Cardiac fibroblast (primary cell): ENCODE data around the gene IL19.

Source experiments
- DNase-seq, 2 donors: peaks; one replicate each; pipeline versions ENCODE4 v3.0.0 to v3.0.0-alpha.2; 2010; ENCODE audit warnings: low read depth in 2 of 2
- H3K4me3 ChIP-seq, 2 donors: replicated peaks in 1 of 2; 1 replicate in 1 of 2; 2 replicates in 1 of 2; pipeline ENCODE4 v1.5.1; 2011; ENCODE audit warnings: low read depth in 2 of 2, low read length in 2 of 2, mild to moderate bottlenecking in 2 of 2, moderate library complexity in 1 of 2
- TF ChIP-seq, protein P1 (sequence below): IDR thresholded peaks from one replicate; pipeline ENCODE4 v1.5.1; 2011; ENCODE audit warnings: low read depth, mild to moderate bottlenecking, low read length, inconsistent platforms

IL19 gene

DNA sequence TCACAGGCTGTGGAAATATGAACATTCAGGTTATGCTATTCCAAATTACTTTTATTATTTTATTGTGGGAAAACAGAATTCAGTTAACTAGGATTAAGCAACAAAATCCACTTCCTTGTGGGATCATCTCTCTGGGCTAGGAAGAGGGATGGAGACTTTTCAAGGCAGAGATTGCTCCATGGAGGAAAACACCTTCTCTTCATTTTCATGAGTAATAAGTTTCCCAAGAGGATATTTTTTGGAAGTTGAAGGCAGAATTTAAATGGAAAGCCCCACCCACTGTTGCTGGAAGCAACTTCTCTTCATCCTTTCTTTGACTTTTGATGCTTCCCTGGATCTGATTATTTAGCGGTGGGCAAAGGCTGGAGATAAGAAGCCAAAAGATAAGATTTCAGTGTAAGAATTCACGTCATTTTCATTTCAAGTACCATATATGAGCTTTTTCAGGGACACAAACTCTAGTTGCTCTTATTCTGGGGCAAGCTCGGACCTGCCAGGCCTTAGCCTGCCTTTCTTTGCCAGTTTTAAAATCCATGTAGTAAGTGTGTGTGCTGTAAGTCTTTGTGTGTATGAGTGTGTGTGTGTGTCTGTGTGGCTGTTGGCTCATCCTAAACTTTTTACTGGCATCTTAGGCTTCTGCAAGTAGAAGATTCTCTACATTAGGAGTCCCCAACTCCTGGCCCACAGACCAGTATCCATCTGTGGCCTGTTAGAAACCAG, 114.9 kb downstream of the IL19 start:
- peak; percentile 51 to 54 for DNase-seq
- H3K4me3 ChIP-seq: no peak overlapping the region
- TF ChIP-seq, protein P1, sequence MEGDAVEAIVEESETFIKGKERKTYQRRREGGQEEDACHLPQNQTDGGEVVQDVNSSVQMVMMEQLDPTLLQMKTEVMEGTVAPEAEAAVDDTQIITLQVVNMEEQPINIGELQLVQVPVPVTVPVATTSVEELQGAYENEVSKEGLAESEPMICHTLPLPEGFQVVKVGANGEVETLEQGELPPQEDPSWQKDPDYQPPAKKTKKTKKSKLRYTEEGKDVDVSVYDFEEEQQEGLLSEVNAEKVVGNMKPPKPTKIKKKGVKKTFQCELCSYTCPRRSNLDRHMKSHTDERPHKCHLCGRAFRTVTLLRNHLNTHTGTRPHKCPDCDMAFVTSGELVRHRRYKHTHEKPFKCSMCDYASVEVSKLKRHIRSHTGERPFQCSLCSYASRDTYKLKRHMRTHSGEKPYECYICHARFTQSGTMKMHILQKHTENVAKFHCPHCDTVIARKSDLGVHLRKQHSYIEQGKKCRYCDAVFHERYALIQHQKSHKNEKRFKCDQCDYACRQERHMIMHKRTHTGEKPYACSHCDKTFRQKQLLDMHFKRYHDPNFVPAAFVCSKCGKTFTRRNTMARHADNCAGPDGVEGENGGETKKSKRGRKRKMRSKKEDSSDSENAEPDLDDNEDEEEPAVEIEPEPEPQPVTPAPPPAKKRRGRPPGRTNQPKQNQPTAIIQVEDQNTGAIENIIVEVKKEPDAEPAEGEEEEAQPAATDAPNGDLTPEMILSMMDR: no peak

GRCh38 chr1:206886831-206887230, 116.3 kb downstream of the IL19 start:
- TF ChIP-seq, protein P1: no peak
- no peak overlapping the region for H3K4me3 ChIP-seq
- no peak for DNase-seq

DNA sequence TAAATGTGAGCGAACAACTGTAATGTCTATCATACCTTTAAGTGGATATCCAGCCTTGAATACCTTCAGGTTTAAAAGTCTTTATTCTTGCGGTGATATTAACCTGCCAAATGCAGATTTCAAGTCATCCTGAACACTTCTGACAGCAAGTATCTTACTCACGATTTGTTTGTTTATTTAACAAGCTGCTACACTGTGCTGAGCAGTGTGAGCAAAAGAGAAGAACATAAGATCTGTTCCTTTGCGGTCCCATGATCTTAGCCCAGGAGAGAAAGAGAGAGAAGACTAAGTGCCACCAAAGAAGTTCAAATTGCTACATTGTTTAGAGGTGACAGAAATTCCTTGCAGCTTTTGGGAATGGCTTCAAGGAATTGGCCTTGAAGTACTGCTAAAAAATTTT, 117.1 kb downstream of the IL19 start:
- H3K4me3 ChIP-seq: no peak overlapping the region
- TF ChIP-seq, protein P1: no peak
- no peak for DNase-seq

DNA sequence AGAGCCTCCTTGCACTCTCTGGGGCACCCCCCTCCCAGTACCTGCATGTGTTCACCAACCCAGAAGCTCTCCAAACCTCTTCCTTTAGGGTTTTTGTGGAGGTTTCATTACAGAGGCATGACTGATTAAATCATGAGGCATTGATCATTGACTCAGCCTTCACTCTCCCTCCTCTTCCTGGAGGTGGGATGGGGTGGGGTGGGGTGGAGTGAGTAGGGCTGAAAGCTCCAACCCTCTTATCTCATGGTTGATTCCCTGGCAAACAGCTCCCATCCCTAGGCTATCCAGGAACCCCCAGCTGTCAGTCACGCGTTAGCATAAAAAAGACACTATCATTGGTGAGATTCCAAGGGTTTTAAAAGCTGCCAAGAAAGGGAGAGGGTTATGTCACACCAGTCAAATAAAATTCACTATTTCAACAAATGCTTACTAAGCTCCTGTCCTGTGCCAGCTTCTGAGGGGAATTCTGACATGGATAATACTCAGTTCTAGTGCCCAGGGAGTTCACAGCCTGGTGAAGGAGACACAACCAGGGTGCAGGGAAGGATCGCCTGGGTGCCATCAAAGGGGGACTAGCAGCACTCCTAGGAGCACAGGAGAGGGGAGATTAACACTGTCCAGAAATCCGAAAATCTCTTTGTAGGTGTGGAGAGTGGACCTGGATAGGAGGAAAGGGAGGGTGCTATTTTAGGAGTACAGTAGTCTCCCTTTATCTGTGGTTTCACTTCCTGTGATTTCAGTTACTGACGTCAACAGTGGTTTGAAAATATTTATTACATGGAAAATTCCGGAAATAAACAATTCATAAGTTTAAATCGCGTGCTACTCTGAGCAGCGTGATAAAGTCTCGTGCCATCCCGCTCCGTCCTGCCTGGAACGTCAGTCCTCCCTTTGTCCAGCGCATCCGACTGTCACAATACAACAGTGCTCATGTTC, 119.8 kb downstream of the IL19 start:
- DNase-seq: peak; percentile 94
- TF ChIP-seq, protein P1: no peak
- peak overlapping the region in 1 of 2 donors; percentile 12 for H3K4me3 ChIP-seq

GRCh38 chr1:206891412-206891811, 120.8 kb downstream of the IL19 start:
- peak; percentile 46 to 70 for DNase-seq
- no peak overlapping the region for H3K4me3 ChIP-seq
- TF ChIP-seq, protein P1: no peak
